Vagina (tissue), 2 donors: ENCODE data around the gene GSX2. TPM values are rescaled to one million over a fixed set of nuclear protein-coding genes. Genes with fewer than 3 reads are reported as not detected.
"Not testable (repeated sequence)": the region's sequence is repeated elsewhere in the genome, so short reads cannot be mapped to it uniquely, and the experiment has no call there.

Experiments
- DNase-seq, 2 donors: peaks; one replicate each; pipeline ENCODE4 v3.0.0-alpha.2; 2017; ENCODE audit errors: extremely low spot score in 2 of 2
- H3K27ac ChIP-seq: fragments of 200-600 bp; sonication (generic); one replicate; pipeline ENCODE4 v1.5.1; 2019
- H3K27me3 ChIP-seq: fragments of 200-600 bp; sonication (generic); one replicate; pipeline ENCODE4 v1.5.1; 2019
- H3K36me3 ChIP-seq, 2 donors: fragments of 200-600 bp; sonication (generic); one replicate each; pipeline ENCODE4 v1.5.1; 2017 to 2019
- H3K4me1 ChIP-seq: fragments of 200-600 bp; sonication (generic); one replicate; pipeline ENCODE4 v1.5.1; 2019
- H3K4me3 ChIP-seq, 2 donors: fragments of 200-600 bp; sonication (generic); 1 replicate in 1 of 2; 2 replicates in 1 of 2; pipeline ENCODE4 v1.5.1; 2016 to 2019
- H3K9me3 ChIP-seq: fragments of 200-600 bp; sonication (generic); one replicate; pipeline ENCODE4 v1.5.1; 2019
- CTCF ChIP-seq, 3 experiments: fragments of 450-650 bp in 2 of 3; fragments of 200-600 bp in 1 of 3; sonication (generic) in 1 of 3; IDR thresholded peaks; one replicate each; pipeline ENCODE4 v1.5.1; 2017 to 2019; ENCODE audit warnings: antibody characterized with exemption in 3 of 3, mild to moderate bottlenecking in 2 of 3, moderate library complexity in 2 of 3
- POLR2A ChIP-seq, 2 donors: fragments of 450-650 bp; IDR thresholded peaks; one replicate each; pipeline ENCODE4 v1.6.1; 2017; ENCODE audit warnings: antibody characterized with exemption in 2 of 2, mild to moderate bottlenecking in 2 of 2, moderate library complexity in 2 of 2
- POLR2AphosphoS5 ChIP-seq, 2 donors: sonication (generic); formaldehyde crosslinking; IDR thresholded peaks; one replicate each; pipeline ENCODE4 v1.9.0; 2017; ENCODE audit warnings: antibody characterized with exemption in 2 of 2, mild to moderate bottlenecking in 2 of 2, low read depth in 1 of 2; ENCODE audit not compliant: insufficient read depth in 1 of 2
- intact Hi-C: fragments of 100-400 bp; cut with DNase I; formaldehyde crosslinking; loops from one replicate; pipeline ENCODE4 v1.15.1; 2023
- total RNA-seq: library from RNA; depleted of rRNA; stranded (reverse); fragments of >200 nt; gene quantifications from one replicate; pipeline ENCODE4 v1.2.3, GENCODE V29; 2016

GSX2 gene
- not detected for total RNA-seq

GRCh38 chr4:54099748-54100574, at the start of gene GSX2:
Gene GSX2, plus strand, starts transcription at chr4:54100163. Its CDS starts 182 bp downstream, at chr4:54100345.
- TF ChIP-seq POLR2A (IDR thresholded peaks at IDR 0.05) (no peak), CTCF (IDR thresholded peaks at IDR 0.05) (no peak), POLR2AphosphoS5 (IDR thresholded peaks at IDR 0.05; ENCODE audit: insufficient read depth in 1 of 2, low read depth in 1 of 2) (no peak)
- DNase-seq = no peak
- Histone ChIP-seq H3K27ac (no peak within 1 kb of the TSS), H3K9me3 (no peaks in the 10 kb centered on the region), H3K27me3 (peaks cover 37% of the 10 kb centered on the region), H3K4me3 (peak within 1 kb of the TSS; percentile 15 to 30), H3K36me3 (no peaks in the 10 kb centered on the region), H3K4me1 (peaks cover 41% of the 10 kb centered on the region)
- intact Hi-C loops = no loop called here

- peaks cover 0 to 11% of the 10 kb centered on the region in 2 donors for H3K36me3 ChIP-seq
- no peaks in the 10 kb centered on the region for H3K27me3 ChIP-seq
- TF ChIP-seq POLR2AphosphoS5 (IDR thresholded peaks at IDR 0.05; ENCODE audit: insufficient read depth in 1 of 2, low read depth in 1 of 2) = no peak
- H3K4me1 ChIP-seq = peaks cover 45% of the 10 kb centered on the region
- H3K27ac ChIP-seq = no peak overlapping the region
- intact Hi-C loops = no loop called here
- DNase-seq = no peak
- no peaks in the 10 kb centered on the region for H3K9me3 ChIP-seq
- H3K4me3 ChIP-seq = no peak overlapping the region
These were observed 49.6 kb upstream of the GSX2 start for GRCh38 chr4:54050214-54050904.

- DNase-seq, intact Hi-C loops: not testable (repeated sequence)
- H3K4me1 ChIP-seq = peaks cover 61% of the 10 kb centered on the region
These were observed 46.6 kb upstream of the GSX2 start for GRCh38 chr4:54053322-54053721.

GRCh38 chr4:54054501-54054900, 45.5 kb upstream of the GSX2 start:
- DNase-seq = no peak
- H3K4me3 ChIP-seq = no peak overlapping the region
- H3K4me1 ChIP-seq = peaks cover 61% of the 10 kb centered on the region
- intact Hi-C loops = no loop called here
- no peaks in the 10 kb centered on the region for H3K27me3 ChIP-seq
- H3K36me3 ChIP-seq = no peaks in the 10 kb centered on the region
- TF ChIP-seq POLR2A (IDR thresholded peaks at IDR 0.05) (no peak), POLR2AphosphoS5 (IDR thresholded peaks at IDR 0.05; ENCODE audit: insufficient read depth in 1 of 2, low read depth in 1 of 2) (no peak)
- H3K27ac ChIP-seq = no peak overlapping the region
- H3K9me3 ChIP-seq = no peaks in the 10 kb centered on the region

More at GRCh38 chr4:54053322-54053721, 46.6 kb upstream of the GSX2 start:
- not testable (repeated sequence) for H3K27ac ChIP-seq, H3K9me3 ChIP-seq, H3K27me3 ChIP-seq, H3K4me3 ChIP-seq, H3K36me3 ChIP-seq

- TF ChIP-seq POLR2AphosphoS5 (IDR thresholded peaks at IDR 0.05; ENCODE audit: insufficient read depth in 1 of 2, low read depth in 1 of 2) = no peak
- no peak for TF ChIP-seq POLR2A (IDR thresholded peaks at IDR 0.05)
- no peak for TF ChIP-seq CTCF (IDR thresholded peaks at IDR 0.05)
- no peaks in the 10 kb centered on the region for H3K27me3 ChIP-seq
- H3K36me3 ChIP-seq = no peaks in the 10 kb centered on the region
- H3K4me3 ChIP-seq = no peak overlapping the region
- H3K27ac ChIP-seq = no peak overlapping the region
- peaks cover 65% of the 10 kb centered on the region for H3K4me1 ChIP-seq
- intact Hi-C loops = no loop called here
- no peaks in the 10 kb centered on the region for H3K9me3 ChIP-seq
- no peak for DNase-seq
These were observed 44.5 kb upstream of the GSX2 start for GRCh38 chr4:54055494-54055893.

GRCh38 chr4:54056360-54056759, 43.6 kb upstream of the GSX2 start:
- Histone ChIP-seq H3K4me1 (peaks cover 67% of the 10 kb centered on the region), H3K36me3 (no peaks in the 10 kb centered on the region), H3K9me3 (no peaks in the 10 kb centered on the region), H3K27me3 (no peaks in the 10 kb centered on the region), H3K27ac (no peak overlapping the region), H3K4me3 (no peak overlapping the region)
- no peak for DNase-seq
- TF ChIP-seq POLR2AphosphoS5 (IDR thresholded peaks at IDR 0.05; ENCODE audit: insufficient read depth in 1 of 2, low read depth in 1 of 2) (no peak), POLR2A (IDR thresholded peaks at IDR 0.05) (no peak), CTCF (IDR thresholded peaks at IDR 0.05) (no peak)
- intact Hi-C loops = no loop called here
